ENCODE measurements around the gene ZCCHC7.

- TF ChIP-seq EZH2 (IDR thresholded peaks at IDR 0.05; ENCODE audit: borderline replicate concordance, low read depth, low read length, poor library complexity, severe bottlenecking) = no peak
- TF ChIP-seq CTCF (conservative IDR thresholded peaks at IDR 0.05; ENCODE audit: low read depth, low read length) = no peak
Measured at GRCh38 chr9:37336150-37336549, 215.8 kb downstream of the ZCCHC7 start.

Measured in A673 (cell line).